GM12878 (cell line): ENCODE measurements around the gene KIAA1143. TPM values are rescaled to one million over a fixed set of nuclear protein-coding genes. Genes with fewer than 3 reads are reported as not detected.

ENCODE experiments used
- ATAC-seq: fragments of 200-7000 bp; cut with Tn5 transposase; 3 replicates; pipeline ENCODE4 v1.9.1; 2020; ENCODE audit warnings: mild to moderate bottlenecking, moderate library complexity
- BruUV-seq: library from RNA; stranded (reverse); fragments of 400-500 nt; replicated peaks from 2 replicates; lab custom pipeline; 2021; lab: Mats Ljungman, UMichigan
- CTCF ChIA-PET: fragments of 300-600 bp; sonication (Branson Sonifier 250); formaldehyde crosslinking; extraction: SDS; loops from one replicate; lab custom pipeline; 2021; ENCODE audit warnings: inconsistent platforms; lab: Yijun Ruan, JAX
- POLR2A ChIA-PET: fragments of 350-600 bp; formaldehyde crosslinking; extraction: SDS; loops from one replicate; lab custom pipeline; 2021; ENCODE audit warnings: inconsistent platforms; lab: Charles Lee
- RAD21 ChIA-PET: fragments of 300-600 bp; sonication (Branson Sonifier 250); formaldehyde crosslinking; loops from one replicate; lab custom pipeline; 2023; ENCODE audit warnings: antibody characterized with exemption; ENCODE audit not compliant: unreplicated experiment; lab: Charles Lee
- SMC1A ChIA-PET: fragments of 300-600 bp; sonication (Branson Sonifier 250); formaldehyde crosslinking; loops from one replicate; lab custom pipeline; 2023; ENCODE audit not compliant: unreplicated experiment, uncharacterized antibody; lab: Charles Lee
- DNase-seq: peaks from one replicate; pipeline ENCODE4 v3.0.0-alpha.2; 2011; ENCODE audit warnings: low read depth, low spot score
- FAIRE-seq: peaks from 3 replicates; lab custom pipeline; 2011; peaks lifted over from hg19 to GRCh38; lab: Jason Lieb, UNC
- H2AFZ ChIP-seq: 2 replicates; pipeline ENCODE4 v1.6.0; 2011; ENCODE audit warnings: low read depth, low read length, control low read depth; ENCODE audit not compliant: control insufficient read depth
- H3K27ac ChIP-seq: 2 replicates; pipeline ENCODE4 v1.5.1; 2011; ENCODE audit warnings: control low read depth; ENCODE audit not compliant: control insufficient read depth, insufficient read depth
- H3K27me3 ChIP-seq, 2 experiments: replicated peaks in 1 of 2; 2 replicates each; pipeline versions ENCODE4 v1.6.0 to v1.6.1; 2011; ENCODE audit warnings: low read length in 1 of 2; ENCODE audit not compliant: control insufficient read depth in 2 of 2, insufficient read depth in 2 of 2
- H3K36me3 ChIP-seq, 2 experiments: 2 replicates each; pipeline ENCODE4 v1.5.1; 2011; ENCODE audit warnings: low read length in 1 of 2; ENCODE audit not compliant: control insufficient read depth in 2 of 2, insufficient read depth in 2 of 2
- H3K4me1 ChIP-seq: 2 replicates; pipeline ENCODE4 v1.6.1; 2011; ENCODE audit warnings: mild to moderate bottlenecking, low read length, moderate library complexity, mixed read lengths; ENCODE audit not compliant: control insufficient read depth, insufficient read depth
- H3K4me2 ChIP-seq: 2 replicates; pipeline ENCODE4 v1.6.0; 2011; ENCODE audit warnings: control low read depth; ENCODE audit not compliant: control insufficient read depth, insufficient read depth
- H3K4me3 ChIP-seq: fragments of 200-600 bp; sonication (generic); 2 replicates; pipeline ENCODE4 v1.5.1; 2016
- H3K79me2 ChIP-seq: 2 replicates; pipeline ENCODE4 v1.6.0; 2011; ENCODE audit warnings: low read length; ENCODE audit not compliant: control insufficient read depth, insufficient read depth
- H3K9ac ChIP-seq: 2 replicates; pipeline ENCODE4 v1.8.0; 2011; ENCODE audit warnings: low read length, control low read depth, mixed read lengths; ENCODE audit not compliant: control insufficient read depth, insufficient read depth
- H3K9me3 ChIP-seq: replicated peaks from 3 replicates; pipeline ENCODE4 v1.5.1; 2011; ENCODE audit warnings: mild to moderate bottlenecking, low read length; ENCODE audit not compliant: control insufficient read depth, insufficient read depth
- H4K20me1 ChIP-seq: 2 replicates; pipeline ENCODE4 v1.6.0; 2011; ENCODE audit not compliant: control insufficient read depth, insufficient read depth
- DPF2 ChIP-seq: fragments of 450-650 bp; IDR thresholded peaks from 2 replicates; pipeline ENCODE4 v1.6.1; 2017; ENCODE audit warnings: mild to moderate bottlenecking
- MTA3 ChIP-seq: IDR thresholded peaks from 2 replicates; pipeline ENCODE4 v1.6.1; 2012; ENCODE audit warnings: low read length, inconsistent platforms, borderline replicate concordance
- PAX8 ChIP-seq: fragments of 450-650 bp; IDR thresholded peaks from 2 replicates; pipeline ENCODE4 v1.6.1; 2017; ENCODE audit warnings: mild to moderate bottlenecking, moderate library complexity
- RAD21 ChIP-seq: IDR thresholded peaks from 2 replicates; pipeline ENCODE4 v1.6.1; 2011; ENCODE audit warnings: mild to moderate bottlenecking, low read depth, low read length, moderate library complexity; ENCODE audit not compliant: insufficient read depth
- SPI1 ChIP-seq: IDR thresholded peaks from 2 replicates; pipeline ENCODE4 v1.6.1; 2011; ENCODE audit warnings: low read depth, mild to moderate bottlenecking, low read length, moderate library complexity, borderline replicate concordance; ENCODE audit not compliant: insufficient read depth
- TARDBP ChIP-seq: IDR thresholded peaks from 2 replicates; pipeline ENCODE4 v1.6.1; 2016; ENCODE audit warnings: borderline replicate concordance
- TCF12 ChIP-seq: IDR thresholded peaks from 2 replicates; pipeline ENCODE4 v1.6.1; 2011; ENCODE audit warnings: low read depth, mild to moderate bottlenecking, low read length
- ZNF217 ChIP-seq: fragments of 450-650 bp; IDR thresholded peaks from 2 replicates; pipeline ENCODE4 v1.6.1; 2017; ENCODE audit warnings: antibody characterized with exemption, mild to moderate bottlenecking
- WGBS: methylation state at CpG from one replicate; pipeline ENCODE4 v1.1.6; 2016; ENCODE audit warnings: low lambda C conversion rate; ENCODE audit not compliant: insufficient replicate concordance, insufficient coverage; ENCODE audit errors: missing lambda C conversion rate; 5-methylcytosine and 5-hydroxymethylcytosine counted together
- in situ Hi-C: fragments of 300-500 bp; cut with MboI; formaldehyde crosslinking; loops from 9 replicates; pipeline ENCODE4 v1.14.3; 2018; ENCODE audit warnings: mixed read lengths
- intact Hi-C: fragments of 100-400 bp; cut with micrococcal nuclease; formaldehyde crosslinking; loops from one replicate; pipeline ENCODE4 v1.14.2; 2022; ENCODE audit not compliant: unreplicated experiment
- polyA plus RNA-seq, 11 experiments: library from polyadenylated mRNA; depleted of rRNA in 4 of 11; unstranded in 6 of 11; stranded (reverse) in 5 of 11; fragments of >200 nt; fragmentation: Nextera tagmentation in 4 of 11; fragmentation: Illumina TruSeq in 1 of 11; extraction: Ambion mirVana in 4 of 11; extraction: Trizol in 1 of 11; gene quantifications; 1 replicate in 1 of 11; 2 replicates in 10 of 11; pipeline versions ENCODE4 v1.2.1 to v1.2.3, GENCODE V29; 2011 to 2016; ENCODE audit warnings: inconsistent platforms in 2 of 11, missing spikeins in 2 of 11, low read depth in 1 of 11
- total RNA-seq, 4 experiments: library from RNA; depleted of rRNA in 3 of 4; stranded (reverse); fragments of >200 nt in 3 of 4; fragmentation: Illumina TruSeq in 1 of 4; extraction: Trizol in 1 of 4; gene quantifications; 2 replicates each; pipeline versions ENCODE4 v1.2.1 to v1.2.3, GENCODE V29; 2013 to 2021
- TF ChIP-seq, protein P1 (sequence below): fragments of 450-650 bp; IDR thresholded peaks from 2 replicates; pipeline ENCODE4 v1.6.1; 2017; ENCODE audit warnings: mild to moderate bottlenecking, low read depth, inconsistent platforms; ENCODE audit not compliant: poor library complexity, severe bottlenecking
- TF ChIP-seq, protein P2 (sequence below): fragments of 450-650 bp; formaldehyde crosslinking; IDR thresholded peaks from 2 replicates; pipeline ENCODE4 v1.4.0; 2020; ENCODE audit warnings: mild to moderate bottlenecking, moderate library complexity
- TF ChIP-seq, protein P3 (sequence below): IDR thresholded peaks from 2 replicates; pipeline ENCODE4 v1.6.1; 2012; ENCODE audit warnings: improper control_type of control experiment, low read depth, low read length; ENCODE audit not compliant: insufficient replicate concordance

Gene KIAA1143
- total and polyA plus RNA-seq, 10 of the 15 experiments (the other 5 are each of a cell fraction or from before 2014, with no cell fraction given) = 11.4 to 37.6 (median 28.4) TPM

DNA sequence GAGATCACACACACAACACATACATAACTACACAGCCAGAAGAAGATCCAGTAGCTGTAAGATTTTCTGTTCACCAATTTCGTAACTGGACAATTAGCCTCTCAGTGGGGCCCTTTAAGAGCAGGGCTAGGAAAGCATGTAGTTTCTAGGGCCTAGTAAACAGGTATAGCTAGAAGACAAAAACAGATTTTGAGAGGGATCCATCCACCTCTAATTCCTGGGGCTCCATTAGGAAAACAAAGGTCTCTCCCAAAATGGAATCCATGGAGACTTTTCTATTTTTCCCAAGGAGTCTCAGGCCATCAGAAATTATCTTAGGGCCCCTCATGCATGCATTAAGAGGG, 10.7 kb upstream of the KIAA1143 start:
- CTCF ChIA-PET = no interaction called here
- TF ChIP-seq TCF12 (no peak), RAD21 (no peak), ZNF217 (no peak), MTA3 (no peak), PAX8 (no peak), SPI1 (no peak), TARDBP (no peak), DPF2 (no peak)
- TF ChIP-seq, protein P1, sequence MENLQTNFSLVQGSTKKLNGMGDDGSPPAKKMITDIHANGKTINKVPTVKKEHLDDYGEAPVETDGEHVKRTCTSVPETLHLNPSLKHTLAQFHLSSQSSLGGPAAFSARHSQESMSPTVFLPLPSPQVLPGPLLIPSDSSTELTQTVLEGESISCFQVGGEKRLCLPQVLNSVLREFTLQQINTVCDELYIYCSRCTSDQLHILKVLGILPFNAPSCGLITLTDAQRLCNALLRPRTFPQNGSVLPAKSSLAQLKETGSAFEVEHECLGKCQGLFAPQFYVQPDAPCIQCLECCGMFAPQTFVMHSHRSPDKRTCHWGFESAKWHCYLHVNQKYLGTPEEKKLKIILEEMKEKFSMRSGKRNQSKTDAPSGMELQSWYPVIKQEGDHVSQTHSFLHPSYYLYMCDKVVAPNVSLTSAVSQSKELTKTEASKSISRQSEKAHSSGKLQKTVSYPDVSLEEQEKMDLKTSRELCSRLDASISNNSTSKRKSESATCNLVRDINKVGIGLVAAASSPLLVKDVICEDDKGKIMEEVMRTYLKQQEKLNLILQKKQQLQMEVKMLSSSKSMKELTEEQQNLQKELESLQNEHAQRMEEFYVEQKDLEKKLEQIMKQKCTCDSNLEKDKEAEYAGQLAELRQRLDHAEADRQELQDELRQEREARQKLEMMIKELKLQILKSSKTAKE = no peak
- TF ChIP-seq, protein P2, sequence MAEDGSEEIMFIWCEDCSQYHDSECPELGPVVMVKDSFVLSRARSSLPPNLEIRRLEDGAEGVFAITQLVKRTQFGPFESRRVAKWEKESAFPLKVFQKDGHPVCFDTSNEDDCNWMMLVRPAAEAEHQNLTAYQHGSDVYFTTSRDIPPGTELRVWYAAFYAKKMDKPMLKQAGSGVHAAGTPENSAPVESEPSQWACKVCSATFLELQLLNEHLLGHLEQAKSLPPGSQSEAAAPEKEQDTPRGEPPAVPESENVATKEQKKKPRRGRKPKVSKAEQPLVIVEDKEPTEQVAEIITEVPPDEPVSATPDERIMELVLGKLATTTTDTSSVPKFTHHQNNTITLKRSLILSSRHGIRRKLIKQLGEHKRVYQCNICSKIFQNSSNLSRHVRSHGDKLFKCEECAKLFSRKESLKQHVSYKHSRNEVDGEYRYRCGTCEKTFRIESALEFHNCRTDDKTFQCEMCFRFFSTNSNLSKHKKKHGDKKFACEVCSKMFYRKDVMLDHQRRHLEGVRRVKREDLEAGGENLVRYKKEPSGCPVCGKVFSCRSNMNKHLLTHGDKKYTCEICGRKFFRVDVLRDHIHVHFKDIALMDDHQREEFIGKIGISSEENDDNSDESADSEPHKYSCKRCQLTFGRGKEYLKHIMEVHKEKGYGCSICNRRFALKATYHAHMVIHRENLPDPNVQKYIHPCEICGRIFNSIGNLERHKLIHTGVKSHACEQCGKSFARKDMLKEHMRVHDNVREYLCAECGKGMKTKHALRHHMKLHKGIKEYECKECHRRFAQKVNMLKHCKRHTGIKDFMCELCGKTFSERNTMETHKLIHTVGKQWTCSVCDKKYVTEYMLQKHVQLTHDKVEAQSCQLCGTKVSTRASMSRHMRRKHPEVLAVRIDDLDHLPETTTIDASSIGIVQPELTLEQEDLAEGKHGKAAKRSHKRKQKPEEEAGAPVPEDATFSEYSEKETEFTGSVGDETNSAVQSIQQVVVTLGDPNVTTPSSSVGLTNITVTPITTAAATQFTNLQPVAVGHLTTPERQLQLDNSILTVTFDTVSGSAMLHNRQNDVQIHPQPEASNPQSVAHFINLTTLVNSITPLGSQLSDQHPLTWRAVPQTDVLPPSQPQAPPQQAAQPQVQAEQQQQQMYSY (CRISPR knock-in tag) = no peak
- TF ChIP-seq, protein P3, sequence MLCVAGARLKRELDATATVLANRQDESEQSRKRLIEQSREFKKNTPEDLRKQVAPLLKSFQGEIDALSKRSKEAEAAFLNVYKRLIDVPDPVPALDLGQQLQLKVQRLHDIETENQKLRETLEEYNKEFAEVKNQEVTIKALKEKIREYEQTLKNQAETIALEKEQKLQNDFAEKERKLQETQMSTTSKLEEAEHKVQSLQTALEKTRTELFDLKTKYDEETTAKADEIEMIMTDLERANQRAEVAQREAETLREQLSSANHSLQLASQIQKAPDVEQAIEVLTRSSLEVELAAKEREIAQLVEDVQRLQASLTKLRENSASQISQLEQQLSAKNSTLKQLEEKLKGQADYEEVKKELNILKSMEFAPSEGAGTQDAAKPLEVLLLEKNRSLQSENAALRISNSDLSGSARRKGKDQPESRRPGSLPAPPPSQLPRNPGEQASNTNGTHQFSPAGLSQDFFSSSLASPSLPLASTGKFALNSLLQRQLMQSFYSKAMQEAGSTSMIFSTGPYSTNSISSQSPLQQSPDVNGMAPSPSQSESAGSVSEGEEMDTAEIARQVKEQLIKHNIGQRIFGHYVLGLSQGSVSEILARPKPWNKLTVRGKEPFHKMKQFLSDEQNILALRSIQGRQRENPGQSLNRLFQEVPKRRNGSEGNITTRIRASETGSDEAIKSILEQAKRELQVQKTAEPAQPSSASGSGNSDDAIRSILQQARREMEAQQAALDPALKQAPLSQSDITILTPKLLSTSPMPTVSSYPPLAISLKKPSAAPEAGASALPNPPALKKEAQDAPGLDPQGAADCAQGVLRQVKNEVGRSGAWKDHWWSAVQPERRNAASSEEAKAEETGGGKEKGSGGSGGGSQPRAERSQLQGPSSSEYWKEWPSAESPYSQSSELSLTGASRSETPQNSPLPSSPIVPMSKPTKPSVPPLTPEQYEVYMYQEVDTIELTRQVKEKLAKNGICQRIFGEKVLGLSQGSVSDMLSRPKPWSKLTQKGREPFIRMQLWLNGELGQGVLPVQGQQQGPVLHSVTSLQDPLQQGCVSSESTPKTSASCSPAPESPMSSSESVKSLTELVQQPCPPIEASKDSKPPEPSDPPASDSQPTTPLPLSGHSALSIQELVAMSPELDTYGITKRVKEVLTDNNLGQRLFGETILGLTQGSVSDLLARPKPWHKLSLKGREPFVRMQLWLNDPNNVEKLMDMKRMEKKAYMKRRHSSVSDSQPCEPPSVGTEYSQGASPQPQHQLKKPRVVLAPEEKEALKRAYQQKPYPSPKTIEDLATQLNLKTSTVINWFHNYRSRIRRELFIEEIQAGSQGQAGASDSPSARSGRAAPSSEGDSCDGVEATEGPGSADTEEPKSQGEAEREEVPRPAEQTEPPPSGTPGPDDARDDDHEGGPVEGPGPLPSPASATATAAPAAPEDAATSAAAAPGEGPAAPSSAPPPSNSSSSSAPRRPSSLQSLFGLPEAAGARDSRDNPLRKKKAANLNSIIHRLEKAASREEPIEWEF = no peak
- in situ Hi-C loops (no loop called here), intact Hi-C loops (no loop called here)
- Histone ChIP-seq H3K9me3 (peaks cover 5% of the 10 kb centered on the region; the same call in 2 of the 3 replicates), H3K27ac (no peak overlapping the region), H3K79me2 (no peaks in the 10 kb centered on the region; the same call in none of the 2 replicates), H3K4me2 (no peak overlapping the region), H3K4me1 (no peaks in the 10 kb centered on the region), H3K36me3 (peaks cover 2 to 13% of the 10 kb centered on the region in 2 experiments), H3K4me3 (no peak overlapping the region), H3K9ac (no peak overlapping the region), H3K27me3 (no peaks in the 10 kb centered on the region), H4K20me1 (no peaks in the 10 kb centered on the region), H2AFZ (no peak overlapping the region)
- POLR2A ChIA-PET = interaction anchor here (0.9 to 1.7 kb wide), 3 partner anchors 9 to 88 kb away, joined by 3 to 8 read pairs (median 3); partner anchors contain the start of genes KIAA1143 and KIF15
- 100% methylated on average over 1 of the region's 1 CpG for WGBS
- BruUV-seq = no TSS peak
- SMC1A ChIA-PET = no interaction called here
- FAIRE-seq = no peak
- no peak for ATAC-seq
- DNase-seq = no peak
- RAD21 ChIA-PET = no interaction called here
